Astrocyte (in vitro differentiated cells and primary cell): ENCODE measurements around the gene TNRC6C. TPM values are rescaled to one million over a fixed set of nuclear protein-coding genes. Genes with fewer than 3 reads are reported as not detected.
A peak's percentile ranks its signal among the peaks of the same experiment; 100 is the strongest.

Source experiments
- DNase-seq: peaks from one replicate; pipeline ENCODE4 v3.0.0-alpha.2; 2010; ENCODE audit warnings: low read depth
- FAIRE-seq: peaks from 2 replicates; lab custom pipeline; 2011; peaks lifted over from hg19 to GRCh38; lab: Jason Lieb, UNC
- H2AFZ ChIP-seq: 2 replicates; pipeline ENCODE4 v1.6.0; 2012; ENCODE audit warnings: low read depth, low read length, inconsistent platforms
- H3K27ac ChIP-seq: 2 replicates; pipeline ENCODE4 v1.5.1; 2011; ENCODE audit warnings: low read depth, low read length, inconsistent platforms
- H3K27me3 ChIP-seq: 2 replicates; pipeline ENCODE4 v1.6.0; 2011; ENCODE audit warnings: low read length, inconsistent platforms; ENCODE audit not compliant: insufficient read depth
- H3K36me3 ChIP-seq: 2 replicates; pipeline ENCODE4 v1.5.1; 2011; ENCODE audit warnings: low read length, inconsistent platforms; ENCODE audit not compliant: insufficient read depth
- H3K4me1 ChIP-seq: 2 replicates; pipeline ENCODE4 v1.5.1; 2011; ENCODE audit warnings: low read length, inconsistent platforms; ENCODE audit not compliant: insufficient read depth
- H3K4me2 ChIP-seq: 2 replicates; pipeline ENCODE4 v1.6.0; 2012; ENCODE audit warnings: low read length, inconsistent platforms
- H3K4me3 ChIP-seq: 2 replicates; pipeline ENCODE4 v1.5.1; 2011; ENCODE audit warnings: low read depth, mild to moderate bottlenecking, low read length, inconsistent platforms; ENCODE audit not compliant: insufficient read depth
- H3K79me2 ChIP-seq: 2 replicates; pipeline ENCODE4 v1.6.0; 2012; ENCODE audit warnings: mild to moderate bottlenecking, low read length, inconsistent platforms; ENCODE audit not compliant: insufficient read depth
- H3K9ac ChIP-seq: 2 replicates; pipeline ENCODE4 v1.6.0; 2012; ENCODE audit warnings: mild to moderate bottlenecking, low read length, inconsistent platforms
- H3K9me3 ChIP-seq: 2 replicates; pipeline ENCODE4 v1.5.1; 2012; ENCODE audit warnings: low read depth, mild to moderate bottlenecking, low read length, inconsistent platforms; ENCODE audit not compliant: insufficient read depth
- H4K20me1 ChIP-seq: 2 replicates; pipeline ENCODE4 v1.6.0; 2012; ENCODE audit warnings: low read length, inconsistent platforms; ENCODE audit not compliant: insufficient read depth
- H3K27ac Mint-ChIP-seq: one replicate; pipeline ENCODE4 v1.8.0; 2021; ENCODE audit warnings: mild to moderate bottlenecking, mixed read lengths; ENCODE audit not compliant: unreplicated experiment
- H3K27me3 Mint-ChIP-seq: one replicate; pipeline ENCODE4 v1.8.0; 2021; ENCODE audit warnings: low read depth, mixed read lengths; ENCODE audit not compliant: unreplicated experiment
- H3K36me3 Mint-ChIP-seq: one replicate; pipeline ENCODE4 v1.8.0; 2021; ENCODE audit warnings: low read depth, mixed read lengths; ENCODE audit not compliant: unreplicated experiment
- H3K4me1 Mint-ChIP-seq: one replicate; pipeline ENCODE4 v1.8.0; 2021; ENCODE audit warnings: low read depth, mixed read lengths; ENCODE audit not compliant: unreplicated experiment
- H3K4me3 Mint-ChIP-seq: one replicate; pipeline ENCODE4 v1.8.0; 2021; ENCODE audit warnings: mild to moderate bottlenecking, moderate library complexity, mixed read lengths; ENCODE audit not compliant: unreplicated experiment
- H3K9me3 Mint-ChIP-seq: one replicate; pipeline ENCODE4 v1.8.0; 2021; ENCODE audit warnings: mild to moderate bottlenecking, mixed read lengths; ENCODE audit not compliant: unreplicated experiment
- EZH2 ChIP-seq: IDR thresholded peaks from 2 replicates; pipeline ENCODE4 v1.6.1; 2012; ENCODE audit warnings: mild to moderate bottlenecking, low read length, inconsistent platforms; ENCODE audit not compliant: insufficient read depth
- total RNA-seq: library from RNA; stranded (reverse); gene quantifications from 2 replicates; pipeline ENCODE4 v1.2.1, GENCODE V29; 2021
- TF ChIP-seq, protein P1 (sequence below): IDR thresholded peaks from 2 replicates; pipeline ENCODE4 v1.5.1; 2011; ENCODE audit warnings: low read depth, mild to moderate bottlenecking, inconsistent platforms, low read length, moderate library complexity; ENCODE audit not compliant: insufficient read depth

Gene TNRC6C
- total RNA-seq, 1 donor from 2014 or later, result 7.3 TPM

DNA sequence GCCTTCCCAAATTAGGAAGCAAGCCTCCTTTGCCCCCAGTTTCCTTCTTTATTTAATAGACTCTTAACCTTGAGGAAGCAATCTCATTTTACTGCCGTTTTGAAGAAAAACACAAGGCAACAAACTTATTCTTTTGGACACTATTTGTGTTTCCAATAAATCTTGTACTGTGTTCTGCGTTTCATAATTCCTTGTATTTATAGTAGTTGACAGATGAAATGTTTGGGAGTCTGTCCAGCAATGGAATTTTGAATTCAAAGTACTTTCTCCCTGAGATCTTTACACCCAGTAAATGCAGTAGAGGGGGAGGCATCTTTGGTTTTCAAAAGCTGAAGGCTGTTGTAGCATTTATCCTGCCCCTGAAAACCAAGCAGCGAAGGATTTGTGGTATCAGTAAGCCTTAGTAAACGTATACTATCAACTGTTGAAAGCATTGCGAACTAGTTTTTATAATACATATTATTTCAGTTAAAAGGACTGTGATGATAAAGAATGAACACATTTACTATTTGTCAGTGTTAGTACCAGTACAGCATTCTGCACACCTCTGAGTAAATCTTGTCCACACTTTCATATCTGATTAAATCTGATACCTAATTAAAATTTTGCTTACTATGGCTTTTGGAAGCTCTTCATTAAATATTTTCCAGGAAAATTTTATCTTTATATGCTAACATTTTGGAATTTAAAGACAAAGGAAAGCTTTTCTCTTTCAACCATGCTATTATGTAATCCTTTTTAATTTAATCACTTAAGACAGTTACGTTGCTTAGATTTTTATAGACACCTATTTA lies 83.1 kb downstream of the TNRC6C start:
- TF ChIP-seq, protein P1, sequence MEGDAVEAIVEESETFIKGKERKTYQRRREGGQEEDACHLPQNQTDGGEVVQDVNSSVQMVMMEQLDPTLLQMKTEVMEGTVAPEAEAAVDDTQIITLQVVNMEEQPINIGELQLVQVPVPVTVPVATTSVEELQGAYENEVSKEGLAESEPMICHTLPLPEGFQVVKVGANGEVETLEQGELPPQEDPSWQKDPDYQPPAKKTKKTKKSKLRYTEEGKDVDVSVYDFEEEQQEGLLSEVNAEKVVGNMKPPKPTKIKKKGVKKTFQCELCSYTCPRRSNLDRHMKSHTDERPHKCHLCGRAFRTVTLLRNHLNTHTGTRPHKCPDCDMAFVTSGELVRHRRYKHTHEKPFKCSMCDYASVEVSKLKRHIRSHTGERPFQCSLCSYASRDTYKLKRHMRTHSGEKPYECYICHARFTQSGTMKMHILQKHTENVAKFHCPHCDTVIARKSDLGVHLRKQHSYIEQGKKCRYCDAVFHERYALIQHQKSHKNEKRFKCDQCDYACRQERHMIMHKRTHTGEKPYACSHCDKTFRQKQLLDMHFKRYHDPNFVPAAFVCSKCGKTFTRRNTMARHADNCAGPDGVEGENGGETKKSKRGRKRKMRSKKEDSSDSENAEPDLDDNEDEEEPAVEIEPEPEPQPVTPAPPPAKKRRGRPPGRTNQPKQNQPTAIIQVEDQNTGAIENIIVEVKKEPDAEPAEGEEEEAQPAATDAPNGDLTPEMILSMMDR, result no peak
- no peak for TF ChIP-seq EZH2
- H2AFZ ChIP-seq, result peak overlapping the region; percentile 95
- peak overlapping the region; percentile 70 for H3K4me3 ChIP-seq
- H3K4me2 ChIP-seq, result peak overlapping the region; percentile 89
- H4K20me1 ChIP-seq, result no peaks in the 10 kb centered on the region
- no peaks in the 10 kb centered on the region for H3K9me3 ChIP-seq
- no peaks in the 10 kb centered on the region for H3K36me3 ChIP-seq
- FAIRE-seq (no peak), DNase-seq (no peak)
- Mint-ChIP-seq H3K4me3 (no peak overlapping the region), H3K27me3 (no peaks in the 10 kb centered on the region), H3K4me1 (no peaks in the 10 kb centered on the region), H3K36me3 (no peaks in the 10 kb centered on the region), H3K9me3 (no peaks in the 10 kb centered on the region), H3K27ac (no peak overlapping the region)
- H3K79me2 ChIP-seq, result peaks cover 7% of the 10 kb centered on the region
- no peaks in the 10 kb centered on the region for H3K27me3 ChIP-seq
- peaks cover 7% of the 10 kb centered on the region for H3K4me1 ChIP-seq
- peak overlapping the region; percentile 86 for H3K9ac ChIP-seq
- H3K27ac ChIP-seq, result peak overlapping the region; percentile 72

DNA sequence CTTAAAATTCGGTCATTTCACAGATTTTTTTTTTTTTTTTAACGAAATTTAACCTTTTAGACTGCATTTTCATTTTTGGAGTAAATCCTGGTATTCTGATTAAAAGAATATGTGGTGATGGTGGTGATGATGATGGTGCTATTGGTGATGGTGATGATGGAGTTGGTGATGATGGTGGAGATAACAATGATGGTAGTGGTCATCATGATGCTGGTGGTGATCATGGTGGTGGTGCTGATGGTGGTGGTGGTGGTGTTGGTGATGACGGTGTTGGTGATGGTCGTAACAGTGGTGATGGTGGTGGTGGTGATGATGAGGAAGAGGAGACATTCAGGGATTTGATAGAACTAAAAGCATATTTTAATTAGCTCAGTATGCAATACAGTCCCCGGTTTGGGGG lies 84.0 kb downstream of the TNRC6C start:
- no peaks in the 10 kb centered on the region for H3K36me3 Mint-ChIP-seq
- no peak for TF ChIP-seq EZH2
- TF ChIP-seq, protein P1, result no peak
- no peaks in the 10 kb centered on the region for H4K20me1 ChIP-seq
- H3K4me3 Mint-ChIP-seq, result no peak overlapping the region
- H3K27ac ChIP-seq, result no peak overlapping the region
- H2AFZ ChIP-seq, result no peak overlapping the region
- no peak for DNase-seq
- no peaks in the 10 kb centered on the region for H3K27me3 ChIP-seq
- peaks cover 7% of the 10 kb centered on the region for H3K4me1 ChIP-seq
- no peak overlapping the region for H3K4me2 ChIP-seq
- no peak overlapping the region for H3K27ac Mint-ChIP-seq
- no peaks in the 10 kb centered on the region for H3K36me3 ChIP-seq
- H3K9me3 ChIP-seq, result no peaks in the 10 kb centered on the region
- no peaks in the 10 kb centered on the region for H3K27me3 Mint-ChIP-seq
- H3K9ac ChIP-seq, result no peak overlapping the region
- no peak for FAIRE-seq
- H3K9me3 Mint-ChIP-seq, result no peaks in the 10 kb centered on the region
- H3K4me3 ChIP-seq, result no peak overlapping the region
- H3K79me2 ChIP-seq, result peaks cover 7% of the 10 kb centered on the region
- H3K4me1 Mint-ChIP-seq, result no peaks in the 10 kb centered on the region

DNA sequence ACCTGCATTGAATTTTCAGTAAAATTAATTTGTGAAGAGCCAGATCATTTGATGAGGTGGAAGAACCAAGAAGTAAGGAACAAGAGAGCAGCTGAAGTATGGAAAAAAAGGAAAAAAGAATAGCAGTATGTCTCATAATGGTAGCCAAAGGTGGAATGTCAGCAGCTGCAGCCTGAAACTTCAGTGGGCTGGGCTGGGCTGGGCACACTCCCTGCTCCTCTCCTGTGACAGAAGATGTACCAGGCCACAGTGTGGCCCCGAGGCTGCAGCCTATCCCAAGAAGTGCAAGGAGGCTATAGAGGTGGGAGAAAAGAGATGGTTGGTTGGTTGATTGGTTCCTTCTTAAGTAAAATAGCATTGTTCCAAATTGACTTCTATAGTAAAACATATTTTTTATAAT lies 84.5 kb downstream of the TNRC6C start:
- FAIRE-seq, result no peak
- H3K36me3 ChIP-seq, result no peaks in the 10 kb centered on the region

More for the DNA sequence above, 84.5 kb downstream of the TNRC6C start:
- Histone ChIP-seq H3K9ac (no peak overlapping the region), H3K4me2 (no peak overlapping the region), H3K79me2 (peaks cover 7% of the 10 kb centered on the region), H3K27ac (no peak overlapping the region), H3K9me3 (no peaks in the 10 kb centered on the region), H3K27me3 (no peaks in the 10 kb centered on the region), H3K4me3 (no peak overlapping the region), H4K20me1 (no peaks in the 10 kb centered on the region), H3K4me1 (peaks cover 7% of the 10 kb centered on the region), H2AFZ (no peak overlapping the region)
- Mint-ChIP-seq H3K4me1 (no peaks in the 10 kb centered on the region), H3K27ac (no peak overlapping the region), H3K36me3 (no peaks in the 10 kb centered on the region), H3K27me3 (no peaks in the 10 kb centered on the region), H3K9me3 (no peaks in the 10 kb centered on the region), H3K4me3 (no peak overlapping the region)
- TF ChIP-seq EZH2, result no peak
- TF ChIP-seq, protein P1, result no peak
- DNase-seq, result no peak
